SK-N-MC (cell line): ENCODE measurements around the gene ZSCAN5B.

Experiments
- EZH2 ChIP-seq: fragments of 200-600 bp; sonication (generic); IDR thresholded peaks from one replicate; pipeline ENCODE4 v1.6.1; 2017; ENCODE audit warnings: antibody characterized with exemption
- FOXP2 ChIP-seq: optimal IDR thresholded peaks from 2 replicates; pipeline ENCODE3; 2011; ENCODE audit warnings: mild to moderate bottlenecking, moderate library complexity; ENCODE audit not compliant: insufficient read depth; ENCODE audit errors: extremely low read length, control extremely low read depth
- POLR2AphosphoS5 ChIP-seq: IDR thresholded peaks from 2 replicates; pipeline ENCODE4 v1.6.1; 2012; ENCODE audit warnings: mild to moderate bottlenecking, low read depth, low read length, borderline replicate concordance

- no peak for TF ChIP-seq POLR2AphosphoS5
- TF ChIP-seq EZH2, result no peak
- TF ChIP-seq FOXP2, result no peak
These were observed 14.1 kb upstream of the ZSCAN5B start for GRCh38 chr19:56211718-56212117.
